GM12873 (cell line): ENCODE data around the gene RFNG.

Experiments
- TF ChIP-seq, protein P1 (sequence below): IDR thresholded peaks from 2 replicates; pipeline ENCODE4 v1.5.1; 2012; ENCODE audit warnings: low read depth, mild to moderate bottlenecking, moderate library complexity, low read length, control low read depth; ENCODE audit not compliant: insufficient read depth; ENCODE audit errors: missing control alignments

The RFNG gene

DNA sequence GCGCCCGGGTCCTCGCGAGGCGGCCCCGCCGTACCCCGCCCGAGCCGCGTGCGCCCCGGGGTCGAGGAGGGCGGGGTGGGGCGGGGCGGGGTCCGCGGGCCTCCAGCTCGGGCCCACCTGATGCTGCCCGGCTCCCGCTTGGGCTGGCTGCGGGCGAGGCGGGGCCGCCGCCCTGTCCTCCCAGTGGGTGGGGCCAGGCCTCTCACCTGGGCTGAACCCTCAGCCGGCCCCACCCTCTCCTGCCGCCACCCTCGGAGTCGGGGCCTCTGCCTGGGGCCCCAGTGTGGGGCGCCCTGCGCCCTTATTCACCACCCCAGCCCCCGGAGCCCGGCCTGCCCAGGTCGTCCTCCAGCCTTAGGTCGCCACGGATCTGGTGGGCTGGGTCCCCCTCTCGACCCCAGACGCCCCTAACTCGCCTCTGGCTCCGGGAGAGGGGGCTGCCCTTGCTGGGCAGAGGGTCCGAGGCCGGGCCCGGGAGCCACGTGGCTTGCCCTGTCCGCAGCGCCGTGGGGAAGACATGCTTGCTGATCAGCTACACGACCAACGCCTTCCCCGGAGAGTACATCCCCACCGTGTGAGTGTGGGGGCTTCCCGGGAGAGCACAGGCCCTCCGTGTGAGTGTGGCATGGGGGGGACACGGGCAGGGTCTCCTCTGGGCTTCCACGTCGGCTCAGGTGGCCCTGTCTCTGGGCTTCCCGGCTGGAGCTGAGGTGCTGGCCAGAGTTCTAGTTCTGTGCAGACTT lies 19.6 kb downstream of the RFNG start:
- TF ChIP-seq, protein P1, sequence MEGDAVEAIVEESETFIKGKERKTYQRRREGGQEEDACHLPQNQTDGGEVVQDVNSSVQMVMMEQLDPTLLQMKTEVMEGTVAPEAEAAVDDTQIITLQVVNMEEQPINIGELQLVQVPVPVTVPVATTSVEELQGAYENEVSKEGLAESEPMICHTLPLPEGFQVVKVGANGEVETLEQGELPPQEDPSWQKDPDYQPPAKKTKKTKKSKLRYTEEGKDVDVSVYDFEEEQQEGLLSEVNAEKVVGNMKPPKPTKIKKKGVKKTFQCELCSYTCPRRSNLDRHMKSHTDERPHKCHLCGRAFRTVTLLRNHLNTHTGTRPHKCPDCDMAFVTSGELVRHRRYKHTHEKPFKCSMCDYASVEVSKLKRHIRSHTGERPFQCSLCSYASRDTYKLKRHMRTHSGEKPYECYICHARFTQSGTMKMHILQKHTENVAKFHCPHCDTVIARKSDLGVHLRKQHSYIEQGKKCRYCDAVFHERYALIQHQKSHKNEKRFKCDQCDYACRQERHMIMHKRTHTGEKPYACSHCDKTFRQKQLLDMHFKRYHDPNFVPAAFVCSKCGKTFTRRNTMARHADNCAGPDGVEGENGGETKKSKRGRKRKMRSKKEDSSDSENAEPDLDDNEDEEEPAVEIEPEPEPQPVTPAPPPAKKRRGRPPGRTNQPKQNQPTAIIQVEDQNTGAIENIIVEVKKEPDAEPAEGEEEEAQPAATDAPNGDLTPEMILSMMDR = no peak

DNA sequence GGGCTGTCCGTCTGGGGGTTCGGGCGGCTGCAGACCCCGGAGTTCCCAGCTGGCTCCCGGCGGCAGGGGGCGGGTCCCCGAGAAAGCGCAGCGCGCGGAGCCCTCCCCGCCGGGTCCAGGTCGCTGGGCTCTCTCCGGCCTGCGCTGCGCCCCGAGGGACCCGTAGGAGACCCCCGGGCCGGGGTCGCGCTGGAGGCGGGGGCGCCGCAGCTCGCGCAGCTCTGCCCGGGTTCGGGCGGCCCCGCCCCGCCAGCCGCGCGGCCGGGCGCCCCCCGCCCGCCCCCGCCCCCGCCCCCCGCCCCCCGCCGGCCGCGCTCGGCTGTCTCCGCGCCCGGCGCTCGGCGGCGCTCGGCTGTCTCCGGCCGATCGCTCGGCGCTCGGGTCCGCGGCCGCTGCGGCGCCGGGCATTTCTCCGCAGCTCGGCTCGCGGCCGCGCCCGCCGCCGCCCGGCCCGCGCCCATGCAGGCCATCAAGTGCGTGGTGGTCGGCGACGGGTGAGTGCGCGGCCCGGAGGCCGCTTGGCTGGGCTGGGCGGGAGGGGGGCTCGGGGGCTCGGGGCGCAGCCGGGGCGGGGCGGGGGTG lies 20.2 kb downstream of the RFNG start, which contains the start of gene RAC3:
TSS of gene RAC3 (plus strand) at position 376 of the 582 bp plus-strand sequence. CDS start at position 460, 84 bp downstream.
- TF ChIP-seq, protein P1 = no peak

DNA sequence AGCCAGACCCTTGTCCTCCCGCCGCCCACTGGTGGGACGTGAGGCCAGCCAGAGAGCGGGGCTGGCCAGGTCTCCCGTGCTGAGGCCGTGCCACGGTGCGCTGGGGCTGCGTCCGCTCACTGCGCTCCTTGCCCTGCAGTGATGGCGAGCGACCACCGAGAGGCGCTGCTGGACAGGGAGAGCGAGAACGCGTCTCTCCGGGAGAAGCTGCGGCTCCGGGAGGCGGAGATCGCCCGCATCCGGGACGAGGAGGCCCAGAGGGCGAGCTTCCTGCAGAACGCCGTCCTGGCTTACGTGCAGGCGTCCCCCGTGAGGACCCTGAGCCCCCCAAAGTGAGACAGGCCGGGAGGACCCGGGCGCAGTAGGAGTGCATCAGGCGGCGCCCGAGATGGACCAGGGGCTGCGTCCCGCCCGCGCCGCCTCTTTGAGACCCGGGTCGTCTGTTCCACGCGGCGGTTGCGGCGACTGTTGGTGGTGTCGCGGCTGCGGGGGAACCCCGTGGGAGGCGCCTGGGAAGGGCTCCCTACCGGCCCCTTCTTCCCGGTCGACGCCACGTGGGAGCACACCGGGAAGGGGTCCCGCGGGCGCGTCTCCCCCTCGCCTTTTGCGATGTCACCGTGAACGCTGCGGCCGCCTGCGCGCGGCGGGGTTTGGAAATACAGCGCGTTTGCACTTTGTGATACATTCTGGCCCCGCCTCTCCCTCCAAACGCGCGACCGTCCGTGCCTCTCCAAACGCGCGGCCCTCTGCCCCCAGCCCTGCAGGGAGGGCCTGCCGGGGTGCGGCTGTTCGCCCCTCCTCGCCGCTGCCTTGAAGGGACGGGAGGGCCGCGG lies 20.9 kb downstream of the RFNG start:
- TF ChIP-seq, protein P1 = peak; percentile 85

DNA sequence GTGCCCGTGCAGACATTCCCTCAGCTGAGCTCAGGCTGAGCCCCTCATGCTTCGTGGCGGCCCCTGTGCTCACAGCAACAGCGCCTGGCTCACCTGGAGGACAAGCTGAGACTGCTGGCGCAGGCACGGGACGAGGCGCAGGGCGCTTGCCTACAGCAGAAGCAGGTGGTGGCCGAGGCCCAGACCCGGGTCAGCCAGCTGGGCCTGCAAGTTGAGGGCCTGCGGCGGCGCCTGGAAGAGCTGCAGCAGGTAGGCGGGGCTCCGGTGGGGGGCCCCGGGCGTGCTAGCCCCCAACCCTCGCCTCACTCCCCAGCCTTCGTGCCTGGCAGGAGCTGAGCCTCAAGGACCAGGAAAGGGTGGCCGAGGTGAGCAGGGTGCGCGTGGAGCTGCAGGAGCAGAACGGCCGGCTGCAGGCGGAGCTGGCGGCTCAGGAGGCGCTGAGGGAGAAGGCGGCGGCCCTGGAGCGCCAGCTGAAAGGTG lies 21.6 kb downstream of the RFNG start:
- TF ChIP-seq, protein P1 = no peak

DNA sequence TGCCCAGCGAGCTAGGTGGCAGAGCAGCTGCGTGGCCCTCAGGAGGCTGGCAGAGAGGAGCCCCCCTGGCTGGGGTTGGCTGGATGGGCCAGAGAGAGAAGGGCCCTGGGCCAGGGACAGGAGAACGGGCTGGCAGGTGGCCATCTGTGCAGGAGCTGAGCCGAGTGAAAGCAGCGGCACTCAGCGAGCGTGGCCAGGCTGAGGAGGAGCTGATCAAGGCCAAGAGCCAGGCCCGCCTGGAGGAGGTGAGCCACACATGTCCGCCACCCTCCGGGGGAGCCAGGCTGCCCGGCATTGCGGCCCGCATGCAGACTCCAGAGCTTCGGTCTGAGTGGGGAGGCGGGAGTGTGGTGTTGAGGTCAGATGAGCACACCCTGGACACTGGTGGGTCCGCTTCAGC lies 22.2 kb downstream of the RFNG start:
- TF ChIP-seq, protein P1 = no peak

DNA sequence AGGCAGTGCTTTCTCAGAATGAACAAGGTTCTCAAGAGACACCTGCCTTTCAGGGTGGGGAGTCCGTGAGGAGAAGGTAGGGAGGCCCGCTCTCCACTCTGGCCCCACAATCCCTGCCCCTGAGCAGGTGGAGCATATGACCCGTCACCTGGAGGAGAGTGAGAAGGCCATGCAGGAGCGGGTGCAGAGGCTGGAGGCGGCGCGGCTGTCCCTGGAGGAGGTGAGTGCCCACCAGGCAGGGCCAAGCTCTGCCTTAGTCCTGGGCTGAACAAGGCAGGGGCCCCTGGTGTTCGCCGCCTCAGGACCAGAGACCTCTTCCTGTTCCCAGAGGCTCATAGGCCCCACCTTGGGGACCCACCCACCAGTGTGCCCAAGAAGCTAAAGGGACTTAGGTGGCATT lies 22.6 kb downstream of the RFNG start:
- TF ChIP-seq, protein P1 = no peak

DNA sequence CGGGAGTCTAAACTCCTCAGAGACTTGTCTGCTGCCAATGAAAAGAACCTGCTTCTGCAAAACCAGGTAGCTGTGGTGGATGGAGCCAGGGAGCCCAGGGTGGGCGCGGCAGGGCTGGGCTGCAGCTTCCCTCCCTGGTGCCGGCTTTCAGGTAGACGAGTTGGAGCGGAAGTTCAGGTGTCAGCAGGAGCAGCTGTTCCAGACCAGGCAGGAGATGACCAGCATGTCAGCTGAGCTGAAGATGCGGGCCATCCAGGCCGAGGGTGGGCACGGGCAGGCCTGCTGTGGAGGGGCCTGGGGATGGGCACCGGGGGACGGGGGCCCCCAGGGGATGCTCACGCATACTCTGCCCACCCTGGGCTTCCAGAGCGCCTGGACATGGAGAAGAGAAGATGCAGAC lies 23.4 kb downstream of the RFNG start:
- TF ChIP-seq, protein P1 = no peak
